ENCODE data around the gene NUP37. TPM values are rescaled to one million over a fixed set of nuclear protein-coding genes. Genes with fewer than 3 reads are reported as not detected.

The NUP37 gene
- total and polyA plus RNA-seq, 9 of the 15 experiments (the other 6 are each of a cell fraction or from before 2014, with no cell fraction given): 72.2 to 429 (median 170) TPM

DNA sequence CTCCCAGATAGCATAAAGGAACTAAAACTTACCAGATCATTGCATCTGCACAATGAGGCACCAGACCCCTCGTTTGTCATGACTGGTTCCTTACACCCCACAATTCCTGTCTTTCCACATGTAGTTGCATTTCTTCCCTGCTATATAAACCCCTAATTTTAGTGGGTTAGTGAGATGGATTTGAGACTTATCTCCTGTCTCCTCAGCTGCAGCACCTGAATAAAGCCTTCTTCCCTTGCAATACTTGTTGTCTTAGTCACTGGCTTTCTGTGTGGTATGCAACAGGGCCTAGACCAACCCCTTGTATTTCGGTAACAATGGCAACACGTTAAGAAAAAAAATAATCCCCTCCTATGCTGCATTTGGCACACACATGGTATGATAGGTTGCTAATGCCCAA, 13.0 kb downstream of the NUP37 start:
- ChIA-PET POLR2A (no interaction called here), CTCF (ENCODE audit: low intra/inter-chr PET ratio) (interaction anchor here (0.6 kb wide), 1 partner anchor 663 kb away, joined by 3 read pairs; no protein-coding TSS in a partner anchor)
- peaks cover 10% of the 10 kb centered on the region for H3K9me3 ChIP-seq (replicated peaks; ENCODE audit: control insufficient read depth, insufficient read depth, low read depth, low read length)
- no peak overlapping the region for H3K27ac ChIP-seq (ENCODE audit: extremely low read depth, low read depth, low read length)
- no peak overlapping the region for H3K4me3 ChIP-seq
- no peak overlapping the region for H2AFZ ChIP-seq (ENCODE audit: low read depth, low read length)
- H3K27me3 ChIP-seq (ENCODE audit: control insufficient read depth in 2 of 2, insufficient read depth in 2 of 2, low read length in 2 of 2): no peaks in the 10 kb centered on the region
- no peak overlapping the region for H3K9ac ChIP-seq (ENCODE audit: insufficient read depth in 1 of 2, low read depth in 2 of 2, low read length in 2 of 2)
- H3K9me1 ChIP-seq (ENCODE audit: control insufficient read depth, insufficient read depth, low read length): no peaks in the 10 kb centered on the region
- no peaks in the 10 kb centered on the region for H3K79me2 ChIP-seq (ENCODE audit: control insufficient read depth, insufficient read depth, low read length)
- ATAC-seq: no peak
- no TSS peak for BruUV-seq (replicated peaks)
- in situ Hi-C loops (cut with MboI) (no loop called here), intact Hi-C loops (cut with micrococcal nuclease) (no loop called here)
- no peak for FAIRE-seq
- no peaks in the 10 kb centered on the region for H4K20me1 ChIP-seq (replicated peaks; ENCODE audit: control insufficient read depth, insufficient read depth, low read length)
- no peak for DNase-seq (ENCODE audit: extremely low read depth in 1 of 4, low spot score in 3 of 4)
- WGBS (ENCODE audit: insufficient coverage, low coverage, missing lambda C conversion rate): 97% methylated on average over 3 of the region's 3 CpGs
- peaks cover 90% of the 10 kb centered on the region for H3K36me3 ChIP-seq (ENCODE audit: control insufficient read depth, insufficient read depth, low read length)
- no peak overlapping the region for H3K4me2 ChIP-seq (ENCODE audit: insufficient read depth, low read length)
- no peaks in the 10 kb centered on the region for H3K4me1 ChIP-seq (replicated peaks in 1 of 2; ENCODE audit: control insufficient read depth in 2 of 2, insufficient read depth in 2 of 2, low read length in 2 of 2)
- TF ChIP-seq, protein P1, sequence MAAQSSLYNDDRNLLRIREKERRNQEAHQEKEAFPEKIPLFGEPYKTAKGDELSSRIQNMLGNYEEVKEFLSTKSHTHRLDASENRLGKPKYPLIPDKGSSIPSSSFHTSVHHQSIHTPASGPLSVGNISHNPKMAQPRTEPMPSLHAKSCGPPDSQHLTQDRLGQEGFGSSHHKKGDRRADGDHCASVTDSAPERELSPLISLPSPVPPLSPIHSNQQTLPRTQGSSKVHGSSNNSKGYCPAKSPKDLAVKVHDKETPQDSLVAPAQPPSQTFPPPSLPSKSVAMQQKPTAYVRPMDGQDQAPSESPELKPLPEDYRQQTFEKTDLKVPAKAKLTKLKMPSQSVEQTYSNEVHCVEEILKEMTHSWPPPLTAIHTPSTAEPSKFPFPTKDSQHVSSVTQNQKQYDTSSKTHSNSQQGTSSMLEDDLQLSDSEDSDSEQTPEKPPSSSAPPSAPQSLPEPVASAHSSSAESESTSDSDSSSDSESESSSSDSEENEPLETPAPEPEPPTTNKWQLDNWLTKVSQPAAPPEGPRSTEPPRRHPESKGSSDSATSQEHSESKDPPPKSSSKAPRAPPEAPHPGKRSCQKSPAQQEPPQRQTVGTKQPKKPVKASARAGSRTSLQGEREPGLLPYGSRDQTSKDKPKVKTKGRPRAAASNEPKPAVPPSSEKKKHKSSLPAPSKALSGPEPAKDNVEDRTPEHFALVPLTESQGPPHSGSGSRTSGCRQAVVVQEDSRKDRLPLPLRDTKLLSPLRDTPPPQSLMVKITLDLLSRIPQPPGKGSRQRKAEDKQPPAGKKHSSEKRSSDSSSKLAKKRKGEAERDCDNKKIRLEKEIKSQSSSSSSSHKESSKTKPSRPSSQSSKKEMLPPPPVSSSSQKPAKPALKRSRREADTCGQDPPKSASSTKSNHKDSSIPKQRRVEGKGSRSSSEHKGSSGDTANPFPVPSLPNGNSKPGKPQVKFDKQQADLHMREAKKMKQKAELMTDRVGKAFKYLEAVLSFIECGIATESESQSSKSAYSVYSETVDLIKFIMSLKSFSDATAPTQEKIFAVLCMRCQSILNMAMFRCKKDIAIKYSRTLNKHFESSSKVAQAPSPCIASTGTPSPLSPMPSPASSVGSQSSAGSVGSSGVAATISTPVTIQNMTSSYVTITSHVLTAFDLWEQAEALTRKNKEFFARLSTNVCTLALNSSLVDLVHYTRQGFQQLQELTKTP (IDR thresholded peaks at IDR 0.05; ENCODE audit: low read depth in 1 of 2, partially characterized antibody in 2 of 2): no peak
- TF ChIP-seq, protein P2, sequence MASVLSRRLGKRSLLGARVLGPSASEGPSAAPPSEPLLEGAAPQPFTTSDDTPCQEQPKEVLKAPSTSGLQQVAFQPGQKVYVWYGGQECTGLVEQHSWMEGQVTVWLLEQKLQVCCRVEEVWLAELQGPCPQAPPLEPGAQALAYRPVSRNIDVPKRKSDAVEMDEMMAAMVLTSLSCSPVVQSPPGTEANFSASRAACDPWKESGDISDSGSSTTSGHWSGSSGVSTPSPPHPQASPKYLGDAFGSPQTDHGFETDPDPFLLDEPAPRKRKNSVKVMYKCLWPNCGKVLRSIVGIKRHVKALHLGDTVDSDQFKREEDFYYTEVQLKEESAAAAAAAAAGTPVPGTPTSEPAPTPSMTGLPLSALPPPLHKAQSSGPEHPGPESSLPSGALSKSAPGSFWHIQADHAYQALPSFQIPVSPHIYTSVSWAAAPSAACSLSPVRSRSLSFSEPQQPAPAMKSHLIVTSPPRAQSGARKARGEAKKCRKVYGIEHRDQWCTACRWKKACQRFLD (CRISPR knock-in tag; IDR thresholded peaks at IDR 0.05): no peak
- peak in 1 of 2 experiments; percentile 87; a peak in 2 of 3 replicates for TF ChIP-seq CBX3 (IDR thresholded peaks at IDR 0.05; ENCODE audit: borderline replicate concordance in 1 of 2, low read length in 2 of 2)
- TF ChIP-seq, protein P3, sequence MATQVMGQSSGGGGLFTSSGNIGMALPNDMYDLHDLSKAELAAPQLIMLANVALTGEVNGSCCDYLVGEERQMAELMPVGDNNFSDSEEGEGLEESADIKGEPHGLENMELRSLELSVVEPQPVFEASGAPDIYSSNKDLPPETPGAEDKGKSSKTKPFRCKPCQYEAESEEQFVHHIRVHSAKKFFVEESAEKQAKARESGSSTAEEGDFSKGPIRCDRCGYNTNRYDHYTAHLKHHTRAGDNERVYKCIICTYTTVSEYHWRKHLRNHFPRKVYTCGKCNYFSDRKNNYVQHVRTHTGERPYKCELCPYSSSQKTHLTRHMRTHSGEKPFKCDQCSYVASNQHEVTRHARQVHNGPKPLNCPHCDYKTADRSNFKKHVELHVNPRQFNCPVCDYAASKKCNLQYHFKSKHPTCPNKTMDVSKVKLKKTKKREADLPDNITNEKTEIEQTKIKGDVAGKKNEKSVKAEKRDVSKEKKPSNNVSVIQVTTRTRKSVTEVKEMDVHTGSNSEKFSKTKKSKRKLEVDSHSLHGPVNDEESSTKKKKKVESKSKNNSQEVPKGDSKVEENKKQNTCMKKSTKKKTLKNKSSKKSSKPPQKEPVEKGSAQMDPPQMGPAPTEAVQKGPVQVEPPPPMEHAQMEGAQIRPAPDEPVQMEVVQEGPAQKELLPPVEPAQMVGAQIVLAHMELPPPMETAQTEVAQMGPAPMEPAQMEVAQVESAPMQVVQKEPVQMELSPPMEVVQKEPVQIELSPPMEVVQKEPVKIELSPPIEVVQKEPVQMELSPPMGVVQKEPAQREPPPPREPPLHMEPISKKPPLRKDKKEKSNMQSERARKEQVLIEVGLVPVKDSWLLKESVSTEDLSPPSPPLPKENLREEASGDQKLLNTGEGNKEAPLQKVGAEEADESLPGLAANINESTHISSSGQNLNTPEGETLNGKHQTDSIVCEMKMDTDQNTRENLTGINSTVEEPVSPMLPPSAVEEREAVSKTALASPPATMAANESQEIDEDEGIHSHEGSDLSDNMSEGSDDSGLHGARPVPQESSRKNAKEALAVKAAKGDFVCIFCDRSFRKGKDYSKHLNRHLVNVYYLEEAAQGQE (IDR thresholded peaks at IDR 0.05; ENCODE audit: borderline replicate concordance): no peak
- TF ChIP-seq, protein P3 (CRISPR knock-in tag; IDR thresholded peaks at IDR 0.05; ENCODE audit: low read depth): no peak
- no peak for TF ChIP-seq ARHGAP35 (IDR thresholded peaks at IDR 0.05; ENCODE audit: partially characterized antibody)
- peak; percentile 78; the same call in 1 of the 2 replicates for TF ChIP-seq CBX5 (IDR thresholded peaks at IDR 0.05; ENCODE audit: borderline replicate concordance, low read depth)
- no peak for TF ChIP-seq ETV6 (IDR thresholded peaks at IDR 0.05; ENCODE audit: borderline replicate concordance in 1 of 2, low read depth in 2 of 2, low read length in 1 of 2)
- no peak for TF ChIP-seq ETV6 (CRISPR knock-in tag; IDR thresholded peaks at IDR 0.05; ENCODE audit: borderline replicate concordance)
